T-helper 2 cell treated with Interferon-gamma antibody and Interleukin-4, amounts not matched to agents 5 μg/mL and 100 μg/mL, for 36 hours (primary cell): ENCODE results near the gene DLEC1.
"Not testable (repeated sequence)": the region's sequence is repeated elsewhere in the genome, so short reads cannot be mapped to it uniquely, and the experiment has no call there.

Experiments used
- DNase-seq: peaks from one replicate; pipeline ENCODE4 v3.0.0; 2021; ENCODE audit warnings: low spot score
- H3K27ac Mint-ChIP-seq: one replicate; pipeline ENCODE4 v1.8.0; 2021; ENCODE audit warnings: mild to moderate bottlenecking, mixed read lengths
- H3K27me3 Mint-ChIP-seq: one replicate; pipeline ENCODE4 v1.8.0; 2021; ENCODE audit warnings: low read depth, mixed read lengths
- H3K36me3 Mint-ChIP-seq: one replicate; pipeline ENCODE4 v1.8.0; 2021; ENCODE audit warnings: low read depth, mixed read lengths
- H3K4me1 Mint-ChIP-seq: one replicate; pipeline ENCODE4 v1.8.0; 2021; ENCODE audit warnings: low read depth, mixed read lengths
- H3K4me3 Mint-ChIP-seq: one replicate; pipeline ENCODE4 v1.8.0; 2022; ENCODE audit warnings: mild to moderate bottlenecking, moderate library complexity, mixed read lengths
- H3K9me3 Mint-ChIP-seq: one replicate; pipeline ENCODE4 v1.8.0; 2021; ENCODE audit warnings: mixed read lengths

Gene DLEC1

GRCh38 chr3:38085311-38085942, 46.4 kb downstream of the DLEC1 start:
- DNase-seq, result no peak
- Mint-ChIP-seq H3K27ac (no peak overlapping the region), H3K9me3 (peaks cover 7% of the 10 kb centered on the region), H3K4me1 (peaks cover 2% of the 10 kb centered on the region), H3K4me3 (no peak overlapping the region), H3K36me3 (peaks cover 4% of the 10 kb centered on the region), H3K27me3 (peaks cover 3% of the 10 kb centered on the region)

- Mint-ChIP-seq H3K27me3 (peaks cover 3% of the 10 kb centered on the region), H3K9me3 (peaks cover 7% of the 10 kb centered on the region), H3K4me3 (no peak overlapping the region), H3K4me1 (peaks cover 2% of the 10 kb centered on the region), H3K36me3 (peaks cover 4% of the 10 kb centered on the region), H3K27ac (no peak overlapping the region)
- DNase-seq, result no peak
Measured at GRCh38 chr3:38085943-38086324, 46.9 kb downstream of the DLEC1 start.

GRCh38 chr3:38086496-38086895, 47.5 kb downstream of the DLEC1 start:
- H3K4me1 Mint-ChIP-seq, result peaks cover 2% of the 10 kb centered on the region
- no peak overlapping the region for H3K27ac Mint-ChIP-seq
- peaks cover 4% of the 10 kb centered on the region for H3K36me3 Mint-ChIP-seq
- H3K9me3 Mint-ChIP-seq, result peaks cover 7% of the 10 kb centered on the region
- DNase-seq, result no peak
- peaks cover 3% of the 10 kb centered on the region for H3K27me3 Mint-ChIP-seq
- no peak overlapping the region for H3K4me3 Mint-ChIP-seq

GRCh38 chr3:38087278-38087677, 48.3 kb downstream of the DLEC1 start:
- DNase-seq, H3K4me3 Mint-ChIP-seq, H3K27me3 Mint-ChIP-seq, H3K9me3 Mint-ChIP-seq, H3K4me1 Mint-ChIP-seq, H3K27ac Mint-ChIP-seq, H3K36me3 Mint-ChIP-seq: not testable (repeated sequence)

GRCh38 chr3:38088126-38089078, 49.4 kb downstream of the DLEC1 start:
- H3K9me3 Mint-ChIP-seq, result peaks cover 7% of the 10 kb centered on the region
- H3K27me3 Mint-ChIP-seq, result peaks cover 9% of the 10 kb centered on the region
- no peak overlapping the region for H3K27ac Mint-ChIP-seq
- H3K4me1 Mint-ChIP-seq, result peaks cover 2% of the 10 kb centered on the region
- H3K4me3 Mint-ChIP-seq, result no peak overlapping the region
- no peak for DNase-seq
- peaks cover 4% of the 10 kb centered on the region for H3K36me3 Mint-ChIP-seq

- Mint-ChIP-seq H3K9me3 (peaks cover 4% of the 10 kb centered on the region), H3K27ac (no peak overlapping the region)
Measured at GRCh38 chr3:38089163-38089562, 50.2 kb downstream of the DLEC1 start.

GRCh38 chr3:38090453-38090852, 51.4 kb downstream of the DLEC1 start:
- Mint-ChIP-seq H3K27ac (no peak overlapping the region), H3K27me3 (peaks cover 8% of the 10 kb centered on the region), H3K9me3 (no peaks in the 10 kb centered on the region)

More at GRCh38 chr3:38089163-38089562, 50.2 kb downstream of the DLEC1 start:
- H3K27me3 Mint-ChIP-seq, result peaks cover 9% of the 10 kb centered on the region
- peaks cover under 1% of the 10 kb centered on the region for H3K4me1 Mint-ChIP-seq
- no peak overlapping the region for H3K4me3 Mint-ChIP-seq
- H3K36me3 Mint-ChIP-seq, result peaks cover 2% of the 10 kb centered on the region
- no peak for DNase-seq

GRCh38 chr3:38094999-38095398, 56.0 kb downstream of the DLEC1 start:
- DNase-seq, result no peak
- H3K27ac Mint-ChIP-seq, result no peak overlapping the region
- H3K4me1 Mint-ChIP-seq, result no peaks in the 10 kb centered on the region
- H3K36me3 Mint-ChIP-seq, result no peaks in the 10 kb centered on the region
- H3K27me3 Mint-ChIP-seq, result peaks cover 8% of the 10 kb centered on the region
- no peak overlapping the region for H3K4me3 Mint-ChIP-seq
- H3K9me3 Mint-ChIP-seq, result no peaks in the 10 kb centered on the region

More at GRCh38 chr3:38090453-38090852, 51.4 kb downstream of the DLEC1 start:
- Mint-ChIP-seq H3K4me3 (no peak overlapping the region), H3K4me1 (no peaks in the 10 kb centered on the region), H3K36me3 (no peaks in the 10 kb centered on the region)
- no peak for DNase-seq

- H3K4me3 Mint-ChIP-seq, result no peak overlapping the region
- no peak overlapping the region for H3K27ac Mint-ChIP-seq
- H3K36me3 Mint-ChIP-seq, result no peaks in the 10 kb centered on the region
- DNase-seq, result no peak
- H3K4me1 Mint-ChIP-seq, result no peaks in the 10 kb centered on the region
- peaks cover 8% of the 10 kb centered on the region for H3K27me3 Mint-ChIP-seq
- no peaks in the 10 kb centered on the region for H3K9me3 Mint-ChIP-seq
Measured at GRCh38 chr3:38095669-38096483, 56.9 kb downstream of the DLEC1 start.

GRCh38 chr3:38097446-38098375, 58.7 kb downstream of the DLEC1 start:
- Mint-ChIP-seq H3K36me3 (no peaks in the 10 kb centered on the region), H3K4me3 (no peak overlapping the region), H3K9me3 (no peaks in the 10 kb centered on the region), H3K27ac (no peak overlapping the region), H3K27me3 (peaks cover 15% of the 10 kb centered on the region), H3K4me1 (no peaks in the 10 kb centered on the region)
- DNase-seq, result no peak

- Mint-ChIP-seq H3K27me3 (peaks cover 15% of the 10 kb centered on the region), H3K9me3 (no peaks in the 10 kb centered on the region), H3K4me1 (no peaks in the 10 kb centered on the region), H3K27ac (no peak overlapping the region), H3K4me3 (no peak overlapping the region), H3K36me3 (no peaks in the 10 kb centered on the region)
- DNase-seq, result no peak
Measured at GRCh38 chr3:38098376-38098723, 59.3 kb downstream of the DLEC1 start.

GRCh38 chr3:38099518-38099917, 60.5 kb downstream of the DLEC1 start:
- H3K27ac Mint-ChIP-seq, result no peak overlapping the region
- no peaks in the 10 kb centered on the region for H3K36me3 Mint-ChIP-seq
- H3K27me3 Mint-ChIP-seq, result peaks cover 18% of the 10 kb centered on the region
- H3K4me1 Mint-ChIP-seq, result no peaks in the 10 kb centered on the region
- H3K9me3 Mint-ChIP-seq, result no peaks in the 10 kb centered on the region
- no peak overlapping the region for H3K4me3 Mint-ChIP-seq
- no peak for DNase-seq

- H3K27ac Mint-ChIP-seq, result no peak overlapping the region
- H3K36me3 Mint-ChIP-seq, result no peaks in the 10 kb centered on the region
- H3K9me3 Mint-ChIP-seq, result peaks cover 5% of the 10 kb centered on the region
- H3K27me3 Mint-ChIP-seq, result peaks cover 23% of the 10 kb centered on the region
- H3K4me1 Mint-ChIP-seq, result no peaks in the 10 kb centered on the region
- DNase-seq, result no peak
- no peak overlapping the region for H3K4me3 Mint-ChIP-seq
Measured at GRCh38 chr3:38100498-38100897, 61.5 kb downstream of the DLEC1 start.
